GM19463 (cell line): ENCODE measurements around the gene TENM3.

ENCODE experiments used
- ATAC-seq: cut with Tn5 transposase; IDR thresholded peaks from one replicate; pipeline ENCODE4 v1.9.1; 2021; ENCODE audit warnings: mild to moderate bottlenecking, moderate library complexity; ENCODE audit not compliant: unreplicated experiment

TENM3 gene

GRCh38 chr4:182826391-182826790, 583.2 kb downstream of the TENM3 start:
- peak; percentile 56 for ATAC-seq

GRCh38 chr4:182827166-182827565, 584.0 kb downstream of the TENM3 start:
- no peak for ATAC-seq

- no peak for ATAC-seq
These were observed 584.8 kb downstream of the TENM3 start for GRCh38 chr4:182827954-182828353.

- ATAC-seq: no peak
These were observed 585.3 kb downstream of the TENM3 start for GRCh38 chr4:182828360-182829025.

GRCh38 chr4:182829196-182829595, 586.0 kb downstream of the TENM3 start:
- ATAC-seq: no peak

- ATAC-seq: no peak
These were observed 588.2 kb downstream of the TENM3 start for GRCh38 chr4:182831376-182831775.

- ATAC-seq: no peak
These were observed 589.3 kb downstream of the TENM3 start for GRCh38 chr4:182832352-182833120.

- ATAC-seq: no peak
These were observed 592.0 kb downstream of the TENM3 start for GRCh38 chr4:182835006-182835740.

GRCh38 chr4:182837831-182838230, 594.6 kb downstream of the TENM3 start:
- ATAC-seq: no peak

- no peak for ATAC-seq
These were observed 595.3 kb downstream of the TENM3 start for GRCh38 chr4:182838535-182838934.

- ATAC-seq: no peak
These were observed 596.1 kb downstream of the TENM3 start for GRCh38 chr4:182839256-182839655.

- no peak for ATAC-seq
These were observed 596.9 kb downstream of the TENM3 start for GRCh38 chr4:182840108-182840507.

- no peak for ATAC-seq
These were observed 599.0 kb downstream of the TENM3 start for GRCh38 chr4:182842104-182842600.

GRCh38 chr4:182842759-182843390, 599.7 kb downstream of the TENM3 start:
- no peak for ATAC-seq

GRCh38 chr4:182843808-182844325, 600.7 kb downstream of the TENM3 start:
- no peak for ATAC-seq

- no peak for ATAC-seq
These were observed 602.4 kb downstream of the TENM3 start for GRCh38 chr4:182845618-182846017.

- no peak for ATAC-seq
These were observed 602.8 kb downstream of the TENM3 start for GRCh38 chr4:182846036-182846435.

- ATAC-seq: no peak
These were observed 604.6 kb downstream of the TENM3 start for GRCh38 chr4:182847576-182848450.

GRCh38 chr4:182848685-182849084, 605.5 kb downstream of the TENM3 start:
- no peak for ATAC-seq
